ENCODE measurements around the gene KMT2B.
A peak's percentile ranks its signal among the peaks of the same experiment; 100 is the strongest.

Gene KMT2B

GRCh38 chr19:35744430-35745327 lies 26.9 kb downstream of the KMT2B start:
- peak; percentile 85 for DNase-seq

- DNase-seq, result peak; percentile 93
Measured at GRCh38 chr19:35745328-35746086, 27.7 kb downstream of the KMT2B start, which contains the start of the genes PSENEN and U2AF1L4. TSS of gene PSENEN (plus strand) at chr19:35745651. CDS start at chr19:35745931, 280 bp downstream. TSS of gene U2AF1L4 (minus strand) at chr19:35745418. CDS start at chr19:35745391, 27 bp downstream.

- no peak for DNase-seq
Measured at GRCh38 chr19:35746087-35746462, 28.3 kb downstream of the KMT2B start.

GRCh38 chr19:35746531-35746930 lies 28.7 kb downstream of the KMT2B start:
- no peak for DNase-seq

- peak; percentile 99 for DNase-seq
Measured at GRCh38 chr19:35748106-35749020, 30.6 kb downstream of the KMT2B start, which contains the start of gene LIN37. TSS of gene LIN37 (plus strand) at chr19:35748576. CDS start at chr19:35748725, 149 bp downstream.

GRCh38 chr19:35750167-35750566 lies 32.4 kb downstream of the KMT2B start:
- no peak for DNase-seq

- no peak for DNase-seq
Measured at GRCh38 chr19:35751839-35752745, 34.3 kb downstream of the KMT2B start.

GRCh38 chr19:35752746-35753350 lies 35.0 kb downstream of the KMT2B start:
- DNase-seq, result no peak

- DNase-seq, result no peak
Measured at GRCh38 chr19:35753634-35754369, 36.0 kb downstream of the KMT2B start.

- no peak for DNase-seq
Measured at GRCh38 chr19:35754370-35755130, 36.7 kb downstream of the KMT2B start.

- DNase-seq, result no peak
Measured at GRCh38 chr19:35755131-35755549, 37.3 kb downstream of the KMT2B start.

GRCh38 chr19:35755550-35756376 lies 38.0 kb downstream of the KMT2B start:
- peak; percentile 19 for DNase-seq

- DNase-seq, result no peak
Measured at GRCh38 chr19:35756377-35757230, 38.8 kb downstream of the KMT2B start, which contains the start of gene HSPB6. TSS of gene HSPB6 (minus strand) at chr19:35757029. CDS start at chr19:35757008, 21 bp downstream.

- DNase-seq, result no peak
Measured at GRCh38 chr19:35757231-35757748, 39.5 kb downstream of the KMT2B start.

GRCh38 chr19:35757749-35758608 lies 40.2 kb downstream of the KMT2B start, which contains the start of gene PROSER3:
TSS of gene PROSER3 (plus strand) at chr19:35758176. CDS start at chr19:35758216, 40 bp downstream.
- DNase-seq, result peak; percentile 98

- no peak for DNase-seq
Measured at GRCh38 chr19:35759697-35760096, 41.9 kb downstream of the KMT2B start.
